ENCODE results near the gene TPCN2. TPM values are rescaled to one million over a fixed set of nuclear protein-coding genes. Genes with fewer than 3 reads are reported as not detected.

Gene TPCN2
- total RNA-seq, 1 donor from 2014 or later, result 23.7 TPM

DNA sequence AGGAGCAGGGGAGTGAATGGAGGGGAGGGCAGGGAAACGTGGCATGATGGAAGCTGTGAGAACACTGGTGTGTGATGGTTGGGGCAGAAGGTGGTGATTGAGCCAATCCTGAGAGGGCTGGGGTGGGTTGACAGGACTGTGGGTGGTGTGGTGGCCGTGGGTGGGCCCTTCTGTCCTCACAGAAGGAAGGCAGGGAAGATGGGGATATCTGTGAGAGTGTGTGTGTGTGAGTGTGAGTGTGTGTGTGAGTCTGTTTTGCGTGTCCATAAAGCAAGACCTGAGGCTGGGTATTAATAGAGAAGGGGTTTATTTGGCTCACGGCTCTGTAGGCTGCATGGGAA lies 13.0 kb downstream of the TPCN2 start:
- H3K4me3 Mint-ChIP-seq, result no peak overlapping the region
- no peak overlapping the region for H3K27ac Mint-ChIP-seq
- no peak for DNase-seq (ENCODE audit: low spot score in 2 of 2, unreplicated experiment in 2 of 2)
- H3K9me3 Mint-ChIP-seq, result no peaks in the 10 kb centered on the region
- H3K36me3 Mint-ChIP-seq, result no peaks in the 10 kb centered on the region
- H3K4me1 Mint-ChIP-seq, result no peaks in the 10 kb centered on the region
- H3K27me3 Mint-ChIP-seq (ENCODE audit: low read depth), result no peaks in the 10 kb centered on the region
- TF ChIP-seq, protein P1, sequence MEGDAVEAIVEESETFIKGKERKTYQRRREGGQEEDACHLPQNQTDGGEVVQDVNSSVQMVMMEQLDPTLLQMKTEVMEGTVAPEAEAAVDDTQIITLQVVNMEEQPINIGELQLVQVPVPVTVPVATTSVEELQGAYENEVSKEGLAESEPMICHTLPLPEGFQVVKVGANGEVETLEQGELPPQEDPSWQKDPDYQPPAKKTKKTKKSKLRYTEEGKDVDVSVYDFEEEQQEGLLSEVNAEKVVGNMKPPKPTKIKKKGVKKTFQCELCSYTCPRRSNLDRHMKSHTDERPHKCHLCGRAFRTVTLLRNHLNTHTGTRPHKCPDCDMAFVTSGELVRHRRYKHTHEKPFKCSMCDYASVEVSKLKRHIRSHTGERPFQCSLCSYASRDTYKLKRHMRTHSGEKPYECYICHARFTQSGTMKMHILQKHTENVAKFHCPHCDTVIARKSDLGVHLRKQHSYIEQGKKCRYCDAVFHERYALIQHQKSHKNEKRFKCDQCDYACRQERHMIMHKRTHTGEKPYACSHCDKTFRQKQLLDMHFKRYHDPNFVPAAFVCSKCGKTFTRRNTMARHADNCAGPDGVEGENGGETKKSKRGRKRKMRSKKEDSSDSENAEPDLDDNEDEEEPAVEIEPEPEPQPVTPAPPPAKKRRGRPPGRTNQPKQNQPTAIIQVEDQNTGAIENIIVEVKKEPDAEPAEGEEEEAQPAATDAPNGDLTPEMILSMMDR (IDR thresholded peaks at IDR 0.05; ENCODE audit: unreplicated experiment), result no peak

DNA sequence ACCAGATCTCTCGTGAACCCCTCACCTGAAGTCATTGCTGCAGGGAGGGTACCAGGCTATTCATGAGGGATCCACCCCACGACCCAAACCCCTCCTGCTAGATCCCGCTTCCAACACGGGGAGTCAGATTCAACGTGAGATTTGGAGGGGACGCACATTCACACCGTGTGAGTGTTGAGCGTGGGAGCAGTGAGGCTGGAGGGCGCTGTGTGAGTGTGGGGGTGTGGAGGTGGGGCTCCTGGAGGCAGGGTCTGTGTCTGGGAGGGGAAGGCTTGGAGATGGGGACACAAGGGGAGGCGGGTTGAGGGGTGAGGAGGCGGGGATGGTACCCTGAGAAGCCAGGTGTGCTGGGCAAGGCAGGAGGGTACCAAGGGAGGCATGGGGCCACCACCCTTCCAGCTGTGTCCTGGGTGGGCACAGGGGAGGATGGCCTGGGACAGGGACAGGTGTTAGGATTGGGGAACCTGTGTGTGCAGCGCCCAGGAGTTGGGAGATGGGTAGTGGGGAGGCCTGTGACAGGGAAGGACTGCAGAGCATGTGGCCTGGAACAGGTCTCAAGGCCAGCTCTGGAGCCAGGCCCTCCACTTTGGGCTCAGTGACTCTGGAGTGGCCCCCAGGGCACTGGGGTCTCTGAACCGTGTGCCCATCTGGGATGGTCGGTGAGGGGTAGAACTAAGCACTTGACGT lies 13.6 kb downstream of the TPCN2 start:
- TF ChIP-seq, protein P1 (IDR thresholded peaks at IDR 0.05; ENCODE audit: unreplicated experiment), result no peak
- H3K36me3 Mint-ChIP-seq, result no peaks in the 10 kb centered on the region
- H3K4me1 Mint-ChIP-seq, result no peaks in the 10 kb centered on the region
- no peak overlapping the region for H3K4me3 Mint-ChIP-seq
- no peaks in the 10 kb centered on the region for H3K27me3 Mint-ChIP-seq (ENCODE audit: low read depth)
- no peak for DNase-seq (ENCODE audit: low spot score in 2 of 2, unreplicated experiment in 2 of 2)
- H3K27ac Mint-ChIP-seq, result no peak overlapping the region
- no peaks in the 10 kb centered on the region for H3K9me3 Mint-ChIP-seq

DNA sequence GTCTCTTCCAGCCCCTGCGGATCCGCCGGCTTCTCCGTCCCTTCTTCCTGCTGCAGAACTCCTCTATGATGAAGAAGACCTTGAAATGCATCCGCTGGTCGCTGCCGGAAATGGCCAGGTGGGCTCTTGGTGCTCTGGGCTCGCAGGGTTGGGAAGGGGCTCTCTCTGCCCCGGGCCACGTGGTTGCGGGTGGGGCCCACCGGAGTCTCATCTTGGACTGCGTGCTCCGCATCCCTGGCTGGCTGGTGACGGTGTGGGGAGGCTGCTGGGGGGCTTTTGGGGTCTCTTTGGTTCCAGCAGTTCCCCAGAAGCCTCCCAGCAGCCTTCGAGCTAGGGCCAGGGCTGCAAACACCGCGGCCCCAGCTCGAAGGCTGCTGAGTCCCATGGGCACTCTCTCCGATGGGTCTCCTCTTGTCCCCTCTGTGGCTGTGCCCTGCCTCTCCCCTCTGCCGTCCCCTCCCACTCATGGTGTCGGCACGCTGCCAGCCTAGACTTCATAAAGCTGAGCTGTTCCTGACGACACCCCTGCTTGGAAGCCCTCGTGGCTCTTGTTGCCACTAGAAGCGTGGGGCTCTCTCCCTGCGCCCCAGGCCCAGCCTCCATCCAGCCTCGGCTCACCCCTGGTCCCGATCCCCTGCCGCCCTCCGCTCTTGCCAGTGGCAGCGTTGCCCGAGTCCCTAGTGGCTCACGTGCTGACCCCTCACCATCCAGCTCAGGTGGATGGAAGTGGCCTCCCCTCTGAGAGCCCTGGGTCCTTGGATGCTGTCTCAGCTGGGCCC lies 14.3 kb downstream of the TPCN2 start:
- H3K36me3 Mint-ChIP-seq, result no peaks in the 10 kb centered on the region
- H3K9me3 Mint-ChIP-seq, result no peaks in the 10 kb centered on the region
- H3K4me1 Mint-ChIP-seq, result no peaks in the 10 kb centered on the region
- TF ChIP-seq, protein P1 (IDR thresholded peaks at IDR 0.05; ENCODE audit: unreplicated experiment), result no peak
- H3K27ac Mint-ChIP-seq, result no peak overlapping the region
- no peak for DNase-seq (ENCODE audit: low spot score in 2 of 2, unreplicated experiment in 2 of 2)
- no peak overlapping the region for H3K4me3 Mint-ChIP-seq
- no peaks in the 10 kb centered on the region for H3K27me3 Mint-ChIP-seq (ENCODE audit: low read depth)

DNA sequence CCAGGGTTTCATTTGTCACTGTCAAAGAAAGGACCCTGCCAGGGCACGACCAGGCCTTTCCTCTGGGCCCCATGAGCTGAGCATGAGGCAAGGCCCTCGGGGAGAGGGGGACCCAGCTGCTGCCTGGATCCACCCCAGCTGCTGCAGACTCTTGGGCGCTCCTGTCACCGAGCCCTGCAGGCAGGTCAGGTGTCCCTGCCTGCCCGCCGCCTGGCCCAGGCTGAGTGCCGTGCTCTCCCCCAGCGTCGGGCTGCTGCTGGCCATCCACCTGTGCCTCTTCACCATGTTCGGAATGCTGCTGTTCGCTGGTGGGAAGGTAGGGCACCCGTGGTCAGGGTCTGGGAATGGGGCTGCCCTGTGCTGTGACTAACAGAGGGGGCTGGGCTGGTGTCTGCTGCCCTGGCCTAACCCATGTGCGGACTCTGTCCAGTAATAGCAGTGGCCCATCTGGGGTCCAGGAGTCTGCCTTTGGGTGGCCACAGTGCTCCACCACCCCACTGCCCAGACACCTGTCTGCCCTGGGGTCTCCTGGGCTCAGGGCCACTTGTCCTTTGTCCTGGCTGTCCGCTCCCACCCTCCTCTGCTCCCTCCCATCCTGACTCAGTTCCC lies 15.0 kb downstream of the TPCN2 start:
- Mint-ChIP-seq H3K4me1 (no peaks in the 10 kb centered on the region), H3K36me3 (no peaks in the 10 kb centered on the region), H3K4me3 (no peak overlapping the region), H3K27ac (no peak overlapping the region), H3K27me3 (ENCODE audit: low read depth) (no peaks in the 10 kb centered on the region), H3K9me3 (no peaks in the 10 kb centered on the region)
- no peak for DNase-seq (ENCODE audit: low spot score in 2 of 2, unreplicated experiment in 2 of 2)
- TF ChIP-seq, protein P1 (IDR thresholded peaks at IDR 0.05; ENCODE audit: unreplicated experiment), result no peak

DNA sequence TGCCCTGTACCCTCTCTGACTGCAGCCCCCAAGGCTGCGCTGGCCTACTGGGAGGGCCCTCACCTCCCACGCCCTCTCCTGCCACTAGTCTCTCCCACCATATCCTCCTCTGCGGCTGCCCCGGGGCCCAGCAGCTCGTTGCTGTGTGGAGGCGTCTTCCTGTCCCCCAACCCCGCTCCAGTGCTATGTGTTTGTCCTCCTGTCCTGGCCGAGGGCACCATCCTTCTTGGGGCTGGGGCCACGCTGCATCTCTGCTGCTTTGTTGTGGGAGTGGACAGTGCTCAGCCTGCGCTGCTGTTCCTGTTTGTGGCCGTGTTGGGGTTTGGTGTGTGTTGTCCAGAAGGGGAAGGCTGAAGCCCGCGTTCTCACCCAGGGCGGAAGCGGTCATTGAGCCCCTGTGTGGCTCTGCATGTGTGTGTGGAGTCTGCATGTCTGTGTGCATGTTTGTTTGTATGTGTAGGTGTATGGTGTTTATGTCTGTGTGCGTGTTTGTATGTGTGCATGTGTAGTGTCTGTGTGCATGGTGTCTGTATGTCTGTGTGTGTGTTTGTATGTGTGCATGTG lies 15.7 kb downstream of the TPCN2 start:
- no peaks in the 10 kb centered on the region for H3K27me3 Mint-ChIP-seq (ENCODE audit: low read depth)
- no peak overlapping the region for H3K4me3 Mint-ChIP-seq
- H3K9me3 Mint-ChIP-seq, result no peaks in the 10 kb centered on the region
- TF ChIP-seq, protein P1 (IDR thresholded peaks at IDR 0.05; ENCODE audit: unreplicated experiment), result no peak
- no peak for DNase-seq (ENCODE audit: low spot score in 2 of 2, unreplicated experiment in 2 of 2)
- H3K4me1 Mint-ChIP-seq, result no peaks in the 10 kb centered on the region
- no peaks in the 10 kb centered on the region for H3K36me3 Mint-ChIP-seq
- H3K27ac Mint-ChIP-seq, result no peak overlapping the region

Measured in mesothelial cell of epicardium (in vitro differentiated cells).